ENCODE data around the gene TMEM132C. TPM values are rescaled to one million over a fixed set of nuclear protein-coding genes. Genes with fewer than 3 reads are reported as not detected.

TMEM132C gene
- total and polyA plus RNA-seq, 4 donors, result 0.05 to 0.08 (median 0.05) TPM; not detected in 1

DNA sequence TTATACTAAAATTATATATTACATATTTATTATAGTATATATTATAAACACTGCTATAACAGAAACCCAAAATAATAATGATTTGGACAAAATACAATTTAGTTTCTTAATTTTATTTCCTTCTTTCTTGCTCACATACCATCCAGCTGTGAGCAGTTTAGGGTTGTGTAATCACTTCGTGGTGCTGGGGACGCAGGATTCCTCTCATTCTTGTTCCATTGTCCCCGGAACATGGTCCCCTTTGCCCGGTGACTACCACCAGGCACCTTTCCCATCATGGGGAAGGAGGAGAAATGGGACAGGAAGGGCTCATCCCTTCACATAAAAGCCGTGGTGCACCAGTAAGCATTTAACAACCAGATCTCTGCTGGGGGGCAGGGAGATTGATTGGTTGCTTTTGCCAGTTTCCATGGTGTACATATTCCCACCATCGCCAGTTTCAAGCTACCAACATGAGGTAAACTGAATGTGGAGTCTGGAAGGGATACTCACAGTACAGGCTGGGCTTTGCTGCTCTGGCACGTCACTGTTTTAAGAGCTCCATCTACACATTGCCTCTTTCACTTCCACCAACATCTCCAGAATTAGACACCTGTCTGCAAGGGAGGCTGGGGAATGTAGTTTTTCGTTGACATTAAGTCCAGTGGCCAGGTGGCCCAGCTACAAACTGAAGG lies 191.5 kb downstream of the TMEM132C start:
- H3K4me1 ChIP-seq (ENCODE audit: control insufficient read depth in 4 of 4, insufficient read depth in 4 of 4, low read length in 3 of 4), result no peaks in the 10 kb centered on the region
- peaks cover 0 to 5% (median 0%) of the 10 kb centered on the region in 4 donors for H3K9me3 ChIP-seq (ENCODE audit: control insufficient read depth in 4 of 4, low read length in 3 of 4)
- H3K27me3 ChIP-seq (ENCODE audit: control insufficient read depth in 4 of 4, insufficient read depth in 4 of 4, low read length in 3 of 4), result no peaks in the 10 kb centered on the region
- H3K36me3 ChIP-seq (ENCODE audit: control insufficient read depth in 4 of 4, insufficient read depth in 3 of 4, low read depth in 1 of 4, low read length in 3 of 4), result no peaks in the 10 kb centered on the region
- no peak overlapping the region for H3K4me3 ChIP-seq (ENCODE audit: low read depth in 1 of 3, low read length in 3 of 3)
- H3K27ac ChIP-seq (ENCODE audit: low read depth in 1 of 2, low read length in 2 of 2), result no peak overlapping the region
- 55% methylated on average over 8 of the region's 8 CpGs for WGBS
- DNase-seq (ENCODE audit: low spot score), result no peak
- TF ChIP-seq, protein P1, sequence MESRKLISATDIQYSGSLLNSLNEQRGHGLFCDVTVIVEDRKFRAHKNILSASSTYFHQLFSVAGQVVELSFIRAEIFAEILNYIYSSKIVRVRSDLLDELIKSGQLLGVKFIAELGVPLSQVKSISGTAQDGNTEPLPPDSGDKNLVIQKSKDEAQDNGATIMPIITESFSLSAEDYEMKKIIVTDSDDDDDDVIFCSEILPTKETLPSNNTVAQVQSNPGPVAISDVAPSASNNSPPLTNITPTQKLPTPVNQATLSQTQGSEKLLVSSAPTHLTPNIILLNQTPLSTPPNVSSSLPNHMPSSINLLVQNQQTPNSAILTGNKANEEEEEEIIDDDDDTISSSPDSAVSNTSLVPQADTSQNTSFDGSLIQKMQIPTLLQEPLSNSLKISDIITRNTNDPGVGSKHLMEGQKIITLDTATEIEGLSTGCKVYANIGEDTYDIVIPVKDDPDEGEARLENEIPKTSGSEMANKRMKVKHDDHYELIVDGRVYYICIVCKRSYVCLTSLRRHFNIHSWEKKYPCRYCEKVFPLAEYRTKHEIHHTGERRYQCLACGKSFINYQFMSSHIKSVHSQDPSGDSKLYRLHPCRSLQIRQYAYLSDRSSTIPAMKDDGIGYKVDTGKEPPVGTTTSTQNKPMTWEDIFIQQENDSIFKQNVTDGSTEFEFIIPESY (IDR thresholded peaks at IDR 0.05), result no peak
- TF ChIP-seq RAD21 (IDR thresholded peaks at IDR 0.05), result no peak
- TF ChIP-seq FOXA2 (IDR thresholded peaks at IDR 0.05), result no peak
- TF ChIP-seq RXRA (IDR thresholded peaks at IDR 0.05), result no peak
- no peak for TF ChIP-seq TAF1 (conservative IDR thresholded peaks at IDR 0.05)
- no peak for TF ChIP-seq YY1 (IDR thresholded peaks at IDR 0.05)
- TF ChIP-seq, protein P2, sequence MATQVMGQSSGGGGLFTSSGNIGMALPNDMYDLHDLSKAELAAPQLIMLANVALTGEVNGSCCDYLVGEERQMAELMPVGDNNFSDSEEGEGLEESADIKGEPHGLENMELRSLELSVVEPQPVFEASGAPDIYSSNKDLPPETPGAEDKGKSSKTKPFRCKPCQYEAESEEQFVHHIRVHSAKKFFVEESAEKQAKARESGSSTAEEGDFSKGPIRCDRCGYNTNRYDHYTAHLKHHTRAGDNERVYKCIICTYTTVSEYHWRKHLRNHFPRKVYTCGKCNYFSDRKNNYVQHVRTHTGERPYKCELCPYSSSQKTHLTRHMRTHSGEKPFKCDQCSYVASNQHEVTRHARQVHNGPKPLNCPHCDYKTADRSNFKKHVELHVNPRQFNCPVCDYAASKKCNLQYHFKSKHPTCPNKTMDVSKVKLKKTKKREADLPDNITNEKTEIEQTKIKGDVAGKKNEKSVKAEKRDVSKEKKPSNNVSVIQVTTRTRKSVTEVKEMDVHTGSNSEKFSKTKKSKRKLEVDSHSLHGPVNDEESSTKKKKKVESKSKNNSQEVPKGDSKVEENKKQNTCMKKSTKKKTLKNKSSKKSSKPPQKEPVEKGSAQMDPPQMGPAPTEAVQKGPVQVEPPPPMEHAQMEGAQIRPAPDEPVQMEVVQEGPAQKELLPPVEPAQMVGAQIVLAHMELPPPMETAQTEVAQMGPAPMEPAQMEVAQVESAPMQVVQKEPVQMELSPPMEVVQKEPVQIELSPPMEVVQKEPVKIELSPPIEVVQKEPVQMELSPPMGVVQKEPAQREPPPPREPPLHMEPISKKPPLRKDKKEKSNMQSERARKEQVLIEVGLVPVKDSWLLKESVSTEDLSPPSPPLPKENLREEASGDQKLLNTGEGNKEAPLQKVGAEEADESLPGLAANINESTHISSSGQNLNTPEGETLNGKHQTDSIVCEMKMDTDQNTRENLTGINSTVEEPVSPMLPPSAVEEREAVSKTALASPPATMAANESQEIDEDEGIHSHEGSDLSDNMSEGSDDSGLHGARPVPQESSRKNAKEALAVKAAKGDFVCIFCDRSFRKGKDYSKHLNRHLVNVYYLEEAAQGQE (IDR thresholded peaks at IDR 0.05), result no peak
- TF ChIP-seq GABPA (IDR thresholded peaks at IDR 0.05 in 1 of 2, conservative IDR thresholded peaks at IDR 0.05 in 1 of 2), result no peak
- no peak for TF ChIP-seq NR2F2 (IDR thresholded peaks at IDR 0.05)
- TF ChIP-seq FOXA1 (IDR thresholded peaks at IDR 0.05), result no peak
- TF ChIP-seq, protein P3, sequence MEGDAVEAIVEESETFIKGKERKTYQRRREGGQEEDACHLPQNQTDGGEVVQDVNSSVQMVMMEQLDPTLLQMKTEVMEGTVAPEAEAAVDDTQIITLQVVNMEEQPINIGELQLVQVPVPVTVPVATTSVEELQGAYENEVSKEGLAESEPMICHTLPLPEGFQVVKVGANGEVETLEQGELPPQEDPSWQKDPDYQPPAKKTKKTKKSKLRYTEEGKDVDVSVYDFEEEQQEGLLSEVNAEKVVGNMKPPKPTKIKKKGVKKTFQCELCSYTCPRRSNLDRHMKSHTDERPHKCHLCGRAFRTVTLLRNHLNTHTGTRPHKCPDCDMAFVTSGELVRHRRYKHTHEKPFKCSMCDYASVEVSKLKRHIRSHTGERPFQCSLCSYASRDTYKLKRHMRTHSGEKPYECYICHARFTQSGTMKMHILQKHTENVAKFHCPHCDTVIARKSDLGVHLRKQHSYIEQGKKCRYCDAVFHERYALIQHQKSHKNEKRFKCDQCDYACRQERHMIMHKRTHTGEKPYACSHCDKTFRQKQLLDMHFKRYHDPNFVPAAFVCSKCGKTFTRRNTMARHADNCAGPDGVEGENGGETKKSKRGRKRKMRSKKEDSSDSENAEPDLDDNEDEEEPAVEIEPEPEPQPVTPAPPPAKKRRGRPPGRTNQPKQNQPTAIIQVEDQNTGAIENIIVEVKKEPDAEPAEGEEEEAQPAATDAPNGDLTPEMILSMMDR (IDR thresholded peaks at IDR 0.05; ENCODE audit: low read depth, low read length, missing input control), result no peak
- no peak for TF ChIP-seq EGR1 (IDR thresholded peaks at IDR 0.05; ENCODE audit: low read depth in 2 of 2)
- no peak for TF ChIP-seq HNF4A (conservative IDR thresholded peaks at IDR 0.05)
- no peak for TF ChIP-seq JUND (IDR thresholded peaks at IDR 0.05)
- TF ChIP-seq, protein P4, sequence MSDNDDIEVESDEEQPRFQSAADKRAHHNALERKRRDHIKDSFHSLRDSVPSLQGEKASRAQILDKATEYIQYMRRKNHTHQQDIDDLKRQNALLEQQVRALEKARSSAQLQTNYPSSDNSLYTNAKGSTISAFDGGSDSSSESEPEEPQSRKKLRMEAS (IDR thresholded peaks at IDR 0.05), result no peak
- TF ChIP-seq, protein P5, sequence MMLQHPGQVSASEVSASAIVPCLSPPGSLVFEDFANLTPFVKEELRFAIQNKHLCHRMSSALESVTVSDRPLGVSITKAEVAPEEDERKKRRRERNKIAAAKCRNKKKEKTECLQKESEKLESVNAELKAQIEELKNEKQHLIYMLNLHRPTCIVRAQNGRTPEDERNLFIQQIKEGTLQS (IDR thresholded peaks at IDR 0.05), result no peak
- TF ChIP-seq HNF4G (IDR thresholded peaks at IDR 0.05), result no peak
- TF ChIP-seq SP1 (IDR thresholded peaks at IDR 0.05), result no peak
- no peak overlapping the region for H3K9ac ChIP-seq (ENCODE audit: low read depth in 1 of 2, low read length in 2 of 2)

All from liver (tissue), 9 donors.